DMS114 treated with DMSO at 0.1 percent for 48 hours (cell line): ENCODE measurements around the gene PLCD3.
A peak's percentile ranks its signal among the peaks of the same experiment; 100 is the strongest.

Experiments used
- DNase-seq: peaks from one replicate; lab custom pipeline; 2025; ENCODE audit not compliant: unreplicated experiment; lab: John Stamatoyannopoulos, UW

PLCD3 gene

GRCh38 chr17:45150911-45151809, 18.8 kb upstream of the PLCD3 start:
- peak; percentile 47 for DNase-seq

- peak; percentile 58 for DNase-seq
Observed at GRCh38 chr17:45149669-45150664, 17.7 kb upstream of the PLCD3 start.

- DNase-seq: peak; percentile 49
Observed at GRCh38 chr17:45149037-45149668, 16.8 kb upstream of the PLCD3 start.

GRCh38 chr17:45148183-45149036, 16.1 kb upstream of the PLCD3 start, which contains the start of gene HEXIM1:
Gene HEXIM1, plus strand, starts transcription at chr17:45148475. Its CDS starts 716 bp downstream, at chr17:45149191.
- DNase-seq: peak; percentile 100

- peak; percentile 88 for DNase-seq
Observed at GRCh38 chr17:45147581-45148182, 15.4 kb upstream of the PLCD3 start.

- peak; percentile 33 for DNase-seq
Observed at GRCh38 chr17:45146890-45147580, 14.7 kb upstream of the PLCD3 start.

GRCh38 chr17:45146592-45146889, 14.2 kb upstream of the PLCD3 start:
- no peak for DNase-seq

- DNase-seq: no peak
Observed at GRCh38 chr17:45146166-45146565, 13.9 kb upstream of the PLCD3 start.

GRCh38 chr17:45145035-45145389, 12.7 kb upstream of the PLCD3 start:
- DNase-seq: no peak

GRCh38 chr17:45144199-45145034, 12.1 kb upstream of the PLCD3 start:
- DNase-seq: no peak

GRCh38 chr17:45143767-45144198, 11.5 kb upstream of the PLCD3 start:
- no peak for DNase-seq

- DNase-seq: no peak
Observed at GRCh38 chr17:45143094-45143670, 10.9 kb upstream of the PLCD3 start.

GRCh38 chr17:45139533-45139920, 7.2 kb upstream of the PLCD3 start:
- no peak for DNase-seq

- no peak for DNase-seq
Observed at GRCh38 chr17:45138911-45139532, 6.7 kb upstream of the PLCD3 start.

GRCh38 chr17:45137561-45138305, 5.4 kb upstream of the PLCD3 start:
- DNase-seq: no peak

GRCh38 chr17:45136846-45137560, 4.7 kb upstream of the PLCD3 start:
- DNase-seq: no peak
